HPDE6-E6E7 (cell line): Measurements from ENCODE around the gene DRD2.

Experiments
- DNase-seq: peaks from one replicate; pipeline ENCODE4 v3.0.0; 2011; ENCODE audit warnings: missing footprints; ENCODE audit errors: extremely low spot score

DRD2 gene

GRCh38 chr11:113446112-113446511, 29.1 kb downstream of the DRD2 start:
- DNase-seq, result peak; percentile 70

- no peak for DNase-seq
Observed at GRCh38 chr11:113444502-113445123, 30.6 kb downstream of the DRD2 start.

GRCh38 chr11:113440816-113441215, 34.4 kb downstream of the DRD2 start:
- no peak for DNase-seq

- DNase-seq, result no peak
Observed at GRCh38 chr11:113436672-113437252, 38.4 kb downstream of the DRD2 start.

GRCh38 chr11:113435190-113435968, 39.8 kb downstream of the DRD2 start:
- no peak for DNase-seq

GRCh38 chr11:113431746-113432145, 43.5 kb downstream of the DRD2 start:
- DNase-seq, result no peak

GRCh38 chr11:113426686-113427085, 48.5 kb downstream of the DRD2 start:
- DNase-seq, result no peak

GRCh38 chr11:113420808-113421207, 54.4 kb downstream of the DRD2 start:
- DNase-seq, result no peak

- DNase-seq, result no peak
Observed at GRCh38 chr11:113419454-113420003, 55.7 kb downstream of the DRD2 start.

GRCh38 chr11:113417428-113417827, 57.8 kb downstream of the DRD2 start:
- DNase-seq, result no peak

- no peak for DNase-seq
Observed at GRCh38 chr11:113415343-113415742, 59.9 kb downstream of the DRD2 start.

- no peak for DNase-seq
Observed at GRCh38 chr11:113412675-113413074, 62.5 kb downstream of the DRD2 start.

- DNase-seq, result no peak
Observed at GRCh38 chr11:113411536-113411935, 63.7 kb downstream of the DRD2 start.

GRCh38 chr11:113410414-113411135, 64.6 kb downstream of the DRD2 start:
- no peak for DNase-seq

- DNase-seq, result no peak
Observed at GRCh38 chr11:113409526-113409925, 65.7 kb downstream of the DRD2 start.

- DNase-seq, result no peak
Observed at GRCh38 chr11:113408887-113409286, 66.3 kb downstream of the DRD2 start.

- no peak for DNase-seq
Observed at GRCh38 chr11:113408206-113408605, 67.0 kb downstream of the DRD2 start.

GRCh38 chr11:113407163-113407562, 68.0 kb downstream of the DRD2 start:
- no peak for DNase-seq

GRCh38 chr11:113405724-113406478, 69.3 kb downstream of the DRD2 start:
- no peak for DNase-seq

GRCh38 chr11:113404859-113405430, 70.3 kb downstream of the DRD2 start:
- DNase-seq, result no peak

- DNase-seq, result peak; percentile 94
Observed at GRCh38 chr11:113401718-113402117, 73.5 kb downstream of the DRD2 start.
